HepG2 (cell line): Measurements from ENCODE around the gene LANCL2. TPM values are rescaled to one million over a fixed set of nuclear protein-coding genes. Genes with fewer than 3 reads are reported as not detected.

Experiments
- ATAC-seq: fragments of 200-7000 bp; cut with Tn5 transposase; 3 replicates; pipeline ENCODE4 v1.9.1; 2020; ENCODE audit warnings: mild to moderate bottlenecking, moderate library complexity
- BruUV-seq: library from RNA; stranded (reverse); fragments of 400-500 nt; replicated peaks from 2 replicates; lab custom pipeline; 2021; lab: Mats Ljungman, UMichigan
- CTCF ChIA-PET: fragments of 300-600 bp; formaldehyde crosslinking; extraction: SDS; loops from one replicate; lab custom pipeline; 2021; ENCODE audit warnings: low total read pairs, inconsistent platforms, low intra/inter-chr PET ratio; lab: Yijun Ruan, JAX
- POLR2A ChIA-PET: fragments of 350-600 bp; sonication (Branson Sonifier 250); formaldehyde crosslinking; loops from one replicate; lab custom pipeline; 2020; ENCODE audit warnings: antibody characterized with exemption, inconsistent platforms; lab: Yijun Ruan, JAX
- DNase-seq: peaks from one replicate; pipeline ENCODE4 v3.0.0-alpha.2; 2015; ENCODE audit warnings: low spot score
- FAIRE-seq: peaks from 3 replicates; lab custom pipeline; 2011; peaks lifted over from hg19 to GRCh38; lab: Jason Lieb, UNC
- H2AFZ ChIP-seq: one replicate; pipeline ENCODE4 v1.6.1; 2011; ENCODE audit warnings: low read length, inconsistent platforms
- H3K27ac ChIP-seq: fragments of 300-600 bp; 3 replicates; pipeline ENCODE4 v1.8.0; 2011; ENCODE audit warnings: mixed run types, mild to moderate bottlenecking, mixed read lengths, low read length, inconsistent platforms; ENCODE audit not compliant: insufficient read depth; ENCODE audit errors: extremely low read length
- H3K27me3 ChIP-seq, 2 experiments: fragments of 200-600 bp in 1 of 2; 2 replicates in 1 of 2; 3 replicates in 1 of 2; pipeline versions ENCODE4 v1.6.0 to v1.8.0; 2011; ENCODE audit warnings: low read length in 2 of 2, mild to moderate bottlenecking in 2 of 2, moderate library complexity in 2 of 2, inconsistent platforms in 1 of 2; ENCODE audit not compliant: insufficient read depth in 2 of 2, control insufficient read depth in 1 of 2
- H3K36me3 ChIP-seq, 2 experiments: fragments of 200-600 bp in 1 of 2; replicated peaks in 1 of 2; 2 replicates in 1 of 2; 3 replicates in 1 of 2; pipeline versions ENCODE4 v1.5.1 to v1.8.0; 2011; ENCODE audit warnings: low read length in 2 of 2, inconsistent platforms in 1 of 2; ENCODE audit not compliant: insufficient read depth in 2 of 2, control insufficient read depth in 1 of 2
- H3K4me1 ChIP-seq: 2 replicates; pipeline ENCODE4 v1.5.1; 2012; ENCODE audit warnings: low read length, inconsistent platforms; ENCODE audit not compliant: insufficient read depth
- H3K4me2 ChIP-seq: 2 replicates; pipeline ENCODE4 v1.6.0; 2011; ENCODE audit warnings: low read depth, low read length, inconsistent platforms
- H3K4me3 ChIP-seq, 3 experiments: fragments of 200-600 bp in 1 of 3; sonication (generic), shearing (Covaris generic) in 1 of 3; replicated peaks in 1 of 3; 2 replicates each; pipeline ENCODE4 v1.5.1; 2011 to 2016; ENCODE audit warnings: low read length in 3 of 3, inconsistent platforms in 2 of 3, low read depth in 2 of 3, mild to moderate bottlenecking in 2 of 3, control low read depth in 1 of 3, mixed read lengths in 1 of 3; ENCODE audit not compliant: insufficient read depth in 1 of 3
- H3K79me2 ChIP-seq: one replicate; pipeline ENCODE4 v1.6.1; 2011; ENCODE audit warnings: low read length, inconsistent platforms; ENCODE audit not compliant: insufficient read depth
- H3K9ac ChIP-seq: 2 replicates; pipeline ENCODE4 v1.6.0; 2011; ENCODE audit warnings: mild to moderate bottlenecking, low read depth, low read length, inconsistent platforms; ENCODE audit not compliant: insufficient read depth
- H3K9me3 ChIP-seq: 2 replicates; pipeline ENCODE4 v1.5.1; 2012; ENCODE audit warnings: mild to moderate bottlenecking, low read length
- H4K20me1 ChIP-seq: 2 replicates; pipeline ENCODE4 v1.6.0; 2011; ENCODE audit warnings: inconsistent platforms, mild to moderate bottlenecking, low read length, moderate library complexity; ENCODE audit not compliant: insufficient read depth
- CC2D1A ChIP-seq: sonication (generic); formaldehyde crosslinking; IDR thresholded peaks from 2 replicates; pipeline ENCODE4 v1.8.1; 2023; ENCODE audit warnings: mild to moderate bottlenecking, missing genetic modification reagents
- CCAR2 ChIP-seq: fragments of 200-400 bp; formaldehyde crosslinking; optimal IDR thresholded peaks from 2 replicates; pipeline ENCODE3; 2018; ENCODE audit warnings: low read depth, mild to moderate bottlenecking, low read length, moderate library complexity
- GPBP1L1 ChIP-seq: sonication (generic); formaldehyde crosslinking; IDR thresholded peaks from 2 replicates; pipeline ENCODE4 v1.5.0; 2020; ENCODE audit warnings: mild to moderate bottlenecking, missing genetic modification reagents
- HOXA9 ChIP-seq: sonication (generic); formaldehyde crosslinking; IDR thresholded peaks from 2 replicates; pipeline ENCODE4 v1.8.1; 2022; ENCODE audit warnings: missing genetic modification reagents, mild to moderate bottlenecking, moderate library complexity, borderline replicate concordance
- KAT8 ChIP-seq: IDR thresholded peaks from 2 replicates; pipeline ENCODE4 v1.6.1; 2016; ENCODE audit warnings: missing genetic modification reagents, missing compliant biosample characterization
- MAZ ChIP-seq, 2 experiments: sonication (generic) in 1 of 2; formaldehyde crosslinking in 1 of 2; IDR thresholded peaks; 2 replicates each; pipeline versions ENCODE4 v1.5.0 to v1.6.1; 2012 to 2020; ENCODE audit warnings: low read depth in 2 of 2, mild to moderate bottlenecking in 2 of 2, borderline replicate concordance in 1 of 2, improper control_type of control experiment in 1 of 2, low read length in 1 of 2, missing genetic modification reagents in 1 of 2, moderate library complexity in 1 of 2
- MXD4 ChIP-seq: IDR thresholded peaks from 2 replicates; pipeline ENCODE4 v1.6.1; 2016; ENCODE audit warnings: mild to moderate bottlenecking, missing biosample characterization, missing genetic modification reagents
- NFYC ChIP-seq: IDR thresholded peaks from 2 replicates; pipeline ENCODE4 v1.6.1; 2016; ENCODE audit warnings: missing genetic modification reagents, missing compliant biosample characterization
- SIN3A ChIP-seq: IDR thresholded peaks from 2 replicates; pipeline ENCODE4 v1.6.1; 2011; ENCODE audit warnings: low read depth, mild to moderate bottlenecking, control low read depth, low read length, borderline replicate concordance
- SIX1 ChIP-seq: sonication (generic); formaldehyde crosslinking; IDR thresholded peaks from 2 replicates; pipeline ENCODE4 v1.4.0; 2020; ENCODE audit warnings: missing genetic modification reagents, borderline replicate concordance
- ZNF33B ChIP-seq: sonication (generic); formaldehyde crosslinking; IDR thresholded peaks from 2 replicates; pipeline ENCODE4 v1.5.1; 2020; ENCODE audit warnings: mild to moderate bottlenecking, missing genetic modification reagents
- ZNF720 ChIP-seq: sonication (generic); formaldehyde crosslinking; IDR thresholded peaks from 2 replicates; pipeline ENCODE4 v1.4.0; 2020; ENCODE audit warnings: missing genetic modification reagents
- ZNF878 ChIP-seq: sonication (generic); formaldehyde crosslinking; IDR thresholded peaks from 2 replicates; pipeline ENCODE4 v1.8.1; 2023; ENCODE audit warnings: mild to moderate bottlenecking, missing genetic modification reagents, moderate library complexity
- WGBS: methylation state at CpG from one replicate; pipeline ENCODE4 v1.1.6; 2017; ENCODE audit warnings: low lambda C conversion rate; 5-methylcytosine and 5-hydroxymethylcytosine counted together
- in situ Hi-C: cut with HindIII; loops from 2 replicates; pipeline ENCODE4 v1.10.0; 2017; ENCODE audit warnings: low pct_unique_long_range_greater_than_20kb; ENCODE audit not compliant: extremely low pct_ligation_motif_present
- intact Hi-C: fragments of 100-400 bp; cut with micrococcal nuclease; formaldehyde crosslinking; loops from one replicate; pipeline ENCODE4 v1.10.0; 2022; ENCODE audit not compliant: unreplicated experiment
- polyA plus RNA-seq, 8 experiments: library from polyadenylated mRNA; depleted of rRNA in 3 of 8; stranded (reverse) in 7 of 8; unstranded in 1 of 8; fragments of >200 nt; fragmentation: Illumina TruSeq in 4 of 8; extraction: Trizol in 4 of 8; gene quantifications; 2 replicates each; pipeline versions ENCODE4 v1.2.1 to v1.2.3, GENCODE V29; 2011 to 2016; ENCODE audit warnings: low read depth in 4 of 8, missing spikeins in 1 of 8, mixed read lengths in 1 of 8; ENCODE audit not compliant: insufficient read depth in 1 of 8
- total RNA-seq, 5 experiments: library from RNA; depleted of rRNA; stranded (reverse); fragments of >200 nt; fragmentation: Illumina TruSeq; extraction: Trizol; gene quantifications; 2 replicates each; pipeline ENCODE4 v1.2.3, GENCODE V29; 2016; ENCODE audit warnings: low read depth in 1 of 5
- TF ChIP-seq, protein P1 (sequence below), 2 experiments: sonication (generic) in 1 of 2; formaldehyde crosslinking in 1 of 2; IDR thresholded peaks; 2 replicates each; pipeline versions ENCODE4 v1.5.1 to v1.6.1; 2011 to 2020; ENCODE audit warnings: borderline replicate concordance in 1 of 2, low read depth in 1 of 2, low read length in 1 of 2, mild to moderate bottlenecking in 1 of 2, missing genetic modification reagents in 1 of 2, moderate library complexity in 1 of 2

The LANCL2 gene
- total and polyA plus RNA-seq, 2 of the 13 experiments (the other 11 are each of a cell fraction or from before 2014, with no cell fraction given), result 10.0 to 13.8 TPM

GRCh38 chr7:55405856-55406541 lies 40.9 kb downstream of the LANCL2 start:
- TF ChIP-seq KAT8 (CRISPR knock-in tag), result no peak
- no peak for TF ChIP-seq CC2D1A (CRISPR knock-in tag)
- TF ChIP-seq ZNF33B (CRISPR knock-in tag), result no peak
- no peak for TF ChIP-seq GPBP1L1 (CRISPR knock-in tag)
- TF ChIP-seq ZNF720, result no peak
- TF ChIP-seq NFYC (CRISPR knock-in tag), result no peak
- TF ChIP-seq MXD4 (CRISPR knock-in tag), result no peak
- TF ChIP-seq, protein P1, sequence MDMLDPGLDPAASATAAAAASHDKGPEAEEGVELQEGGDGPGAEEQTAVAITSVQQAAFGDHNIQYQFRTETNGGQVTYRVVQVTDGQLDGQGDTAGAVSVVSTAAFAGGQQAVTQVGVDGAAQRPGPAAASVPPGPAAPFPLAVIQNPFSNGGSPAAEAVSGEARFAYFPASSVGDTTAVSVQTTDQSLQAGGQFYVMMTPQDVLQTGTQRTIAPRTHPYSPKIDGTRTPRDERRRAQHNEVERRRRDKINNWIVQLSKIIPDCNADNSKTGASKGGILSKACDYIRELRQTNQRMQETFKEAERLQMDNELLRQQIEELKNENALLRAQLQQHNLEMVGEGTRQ (IDR thresholded peaks at IDR 0.05; ENCODE audit: low read depth, low read length), result no peak
- TF ChIP-seq, protein P1 (CRISPR knock-in tag; IDR thresholded peaks at IDR 0.05; ENCODE audit: borderline replicate concordance), result no peak
- no peak for TF ChIP-seq CCAR2
- no peak for TF ChIP-seq MAZ (IDR thresholded peaks at IDR 0.05; ENCODE audit: borderline replicate concordance, low read depth, low read length)
- no peak for TF ChIP-seq MAZ (CRISPR knock-in tag; IDR thresholded peaks at IDR 0.05; ENCODE audit: low read depth)
- no peak for TF ChIP-seq ZNF878 (CRISPR knock-in tag)
- TF ChIP-seq SIX1 (CRISPR knock-in tag), result no peak
- no peak for TF ChIP-seq HOXA9 (CRISPR knock-in tag)
- no peak for TF ChIP-seq SIN3A
- H3K79me2 ChIP-seq, result no peaks in the 10 kb centered on the region
- ChIA-PET POLR2A (no interaction called here), CTCF (no interaction called here)
- H3K9me3 ChIP-seq, result no peaks in the 10 kb centered on the region
- H3K27me3 ChIP-seq, result no peaks in the 10 kb centered on the region
- 0 out of 5 replicates have a peak, but pooled peaks cover 2 to 15% of the 10 kb centered on the region in 2 experiments for H3K36me3 ChIP-seq
- no peak overlapping the region for H2AFZ ChIP-seq
- no peak for DNase-seq
- no peak for ATAC-seq
- no peaks in the 10 kb centered on the region for H4K20me1 ChIP-seq
- H3K27ac ChIP-seq, result no peak overlapping the region
- no TSS peak for BruUV-seq
- H3K4me3 ChIP-seq, result no peak overlapping the region
- in situ Hi-C loops, result loop anchor here (25.0 kb wide), 1 partner anchor 644 kb away; the partner anchor contains the start of gene SEC61G
- peaks cover 8% of the 10 kb centered on the region for H3K4me1 ChIP-seq
- no peak overlapping the region for H3K4me2 ChIP-seq
- intact Hi-C loops, result no loop called here
- no peak overlapping the region for H3K9ac ChIP-seq
- WGBS, result 94% methylated on average over 13 of the region's 16 CpGs
- no peak for FAIRE-seq
